Adipocyte (in vitro differentiated cells): ENCODE measurements around the gene RNF26.

Experiments used
- DNase-seq: peaks from one replicate; pipeline ENCODE4 v3.0.0-alpha.2; 2015; ENCODE audit warnings: low read depth
- H3K27me3 ChIP-seq: replicated peaks from 2 replicates; pipeline ENCODE4 v1.7.0; 2013; ENCODE audit warnings: mild to moderate bottlenecking, low read length, moderate library complexity; ENCODE audit not compliant: control insufficient read depth, insufficient read depth
- H3K36me3 ChIP-seq: 2 replicates; pipeline ENCODE4 v1.7.0; 2013; ENCODE audit warnings: low read length, mild to moderate bottlenecking, moderate library complexity; ENCODE audit not compliant: control insufficient read depth, insufficient read depth, severe bottlenecking
- H3K4me1 ChIP-seq: 2 replicates; pipeline ENCODE4 v1.7.0; 2013; ENCODE audit warnings: mild to moderate bottlenecking, low read length, moderate library complexity; ENCODE audit not compliant: control insufficient read depth, insufficient read depth
- H3K4me3 ChIP-seq: 2 replicates; pipeline ENCODE4 v1.7.0; 2013; ENCODE audit warnings: mild to moderate bottlenecking, low read length, moderate library complexity
- H3K9ac ChIP-seq: 2 replicates; pipeline ENCODE4 v1.7.0; 2013; ENCODE audit warnings: mild to moderate bottlenecking, low read length, moderate library complexity
- H3K9me3 ChIP-seq: 2 replicates; pipeline ENCODE4 v1.7.0; 2013; ENCODE audit warnings: mild to moderate bottlenecking, low read length, moderate library complexity; ENCODE audit not compliant: control insufficient read depth

Gene RNF26

GRCh38 chr11:119347242-119347641 is 12.9 kb downstream of the RNF26 start:
- H3K4me1 ChIP-seq = peaks cover 18% of the 10 kb centered on the region
- H3K9ac ChIP-seq = no peak overlapping the region
- DNase-seq = peak; percentile 46
- no peaks in the 10 kb centered on the region for H3K9me3 ChIP-seq
- no peaks in the 10 kb centered on the region for H3K36me3 ChIP-seq
- no peak overlapping the region for H3K4me3 ChIP-seq
- peaks cover 18% of the 10 kb centered on the region for H3K27me3 ChIP-seq

- Histone ChIP-seq H3K9me3 (no peaks in the 10 kb centered on the region), H3K36me3 (no peaks in the 10 kb centered on the region), H3K4me3 (no peak overlapping the region), H3K4me1 (peaks cover 18% of the 10 kb centered on the region), H3K9ac (no peak overlapping the region), H3K27me3 (peaks cover 18% of the 10 kb centered on the region)
- no peak for DNase-seq
Measured at GRCh38 chr11:119347940-119348605, 13.7 kb downstream of the RNF26 start.

- Histone ChIP-seq H3K36me3 (no peaks in the 10 kb centered on the region), H3K9me3 (no peaks in the 10 kb centered on the region), H3K4me3 (no peak overlapping the region), H3K4me1 (peaks cover 15% of the 10 kb centered on the region), H3K27me3 (peaks cover 23% of the 10 kb centered on the region), H3K9ac (no peak overlapping the region)
- DNase-seq = no peak
Measured at GRCh38 chr11:119350302-119350701, 16.0 kb downstream of the RNF26 start.

GRCh38 chr11:119351232-119351631 is 16.9 kb downstream of the RNF26 start:
- Histone ChIP-seq H3K4me3 (no peak overlapping the region), H3K4me1 (peaks cover 15% of the 10 kb centered on the region), H3K27me3 (peaks cover 23% of the 10 kb centered on the region), H3K36me3 (no peaks in the 10 kb centered on the region), H3K9ac (no peak overlapping the region), H3K9me3 (no peaks in the 10 kb centered on the region)
- no peak for DNase-seq

GRCh38 chr11:119352857-119353260 is 18.5 kb downstream of the RNF26 start:
- Histone ChIP-seq H3K9ac (no peak overlapping the region), H3K4me3 (no peak overlapping the region), H3K36me3 (no peaks in the 10 kb centered on the region), H3K9me3 (no peaks in the 10 kb centered on the region), H3K4me1 (peaks cover 6% of the 10 kb centered on the region), H3K27me3 (peaks cover 23% of the 10 kb centered on the region)
- DNase-seq = no peak

GRCh38 chr11:119355091-119355843 is 20.9 kb downstream of the RNF26 start:
- H3K9me3 ChIP-seq = no peaks in the 10 kb centered on the region
- peaks cover 3% of the 10 kb centered on the region for H3K36me3 ChIP-seq
- H3K9ac ChIP-seq = no peak overlapping the region
- H3K4me3 ChIP-seq = no peak overlapping the region
- peaks cover 12% of the 10 kb centered on the region for H3K4me1 ChIP-seq
- no peak for DNase-seq
- peaks cover 20% of the 10 kb centered on the region for H3K27me3 ChIP-seq

GRCh38 chr11:119356349-119357031 is 22.2 kb downstream of the RNF26 start:
- DNase-seq = peak; percentile 93
- Histone ChIP-seq H3K27me3 (peaks cover 12% of the 10 kb centered on the region), H3K9ac (peak overlapping the region; percentile 86), H3K36me3 (peaks cover 3% of the 10 kb centered on the region), H3K4me3 (peak overlapping the region; percentile 85), H3K4me1 (peaks cover 19% of the 10 kb centered on the region), H3K9me3 (no peaks in the 10 kb centered on the region)

- Histone ChIP-seq H3K4me1 (peaks cover 25% of the 10 kb centered on the region), H3K4me3 (no peak overlapping the region), H3K9me3 (no peaks in the 10 kb centered on the region), H3K9ac (peak overlapping the region; percentile 86), H3K27me3 (peaks cover 6% of the 10 kb centered on the region), H3K36me3 (peaks cover 3% of the 10 kb centered on the region)
- no peak for DNase-seq
Measured at GRCh38 chr11:119357074-119357473, 22.7 kb downstream of the RNF26 start.

- Histone ChIP-seq H3K27me3 (no peaks in the 10 kb centered on the region), H3K9me3 (no peaks in the 10 kb centered on the region)
- DNase-seq = no peak
Measured at GRCh38 chr11:119359365-119360214, 25.3 kb downstream of the RNF26 start.

GRCh38 chr11:119361056-119361787 is 26.9 kb downstream of the RNF26 start:
- Histone ChIP-seq H3K9me3 (no peaks in the 10 kb centered on the region), H3K36me3 (peaks cover 3% of the 10 kb centered on the region), H3K4me3 (no peak overlapping the region), H3K9ac (no peak overlapping the region), H3K4me1 (peaks cover 50% of the 10 kb centered on the region), H3K27me3 (no peaks in the 10 kb centered on the region)
- peak; percentile 83 for DNase-seq

More at GRCh38 chr11:119359365-119360214, 25.3 kb downstream of the RNF26 start:
- Histone ChIP-seq H3K4me1 (peaks cover 44% of the 10 kb centered on the region), H3K9ac (no peak overlapping the region), H3K36me3 (peaks cover 3% of the 10 kb centered on the region), H3K4me3 (no peak overlapping the region)
